ENCODE measurements around the gene KHDRBS2.

- no peak for TF ChIP-seq POLR2A (IDR thresholded peaks at IDR 0.05)
- TF ChIP-seq CTCF (IDR thresholded peaks at IDR 0.05) = no peak
- TF ChIP-seq POLR2AphosphoS5 (IDR thresholded peaks at IDR 0.05; ENCODE audit: insufficient read depth in 1 of 2, low read depth in 1 of 2) = no peak
Measured at GRCh38 chr6:61841958-61842357, 444.1 kb downstream of the KHDRBS2 start.
